ENCODE data around the gene SENP5.

GRCh38 chr3:196901768-196902167, 34.0 kb downstream of the SENP5 start:
- no peak for TF ChIP-seq CTCF (IDR thresholded peaks at IDR 0.05)
- TF ChIP-seq POLR2A (IDR thresholded peaks at IDR 0.05), result no peak

All from right lobe of liver (tissue), 4 donors.